IPS-11a (cell line): ENCODE measurements around the gene SERPINB10.

Experiments used
- H3K4me3 ChIP-seq: one replicate; pipeline ENCODE4 v1.5.1; 2013; ENCODE audit warnings: low read depth, low read length, control low read depth

SERPINB10 gene

GRCh38 chr18:63907664-63908063 is at the start of gene SERPINB10:
Gene SERPINB10, plus strand, starts transcription at chr18:63907958. Its CDS starts 7,553 bp downstream, at chr18:63915511.
- no peak within 1 kb of the TSS for H3K4me3 ChIP-seq

GRCh38 chr18:63858456-63858855 is 49.3 kb upstream of the SERPINB10 start:
- no peak overlapping the region for H3K4me3 ChIP-seq

GRCh38 chr18:63859781-63860475 is 47.8 kb upstream of the SERPINB10 start:
- no peak overlapping the region for H3K4me3 ChIP-seq

- no peak overlapping the region for H3K4me3 ChIP-seq
These were observed 47.2 kb upstream of the SERPINB10 start for GRCh38 chr18:63860531-63860930.

- H3K4me3 ChIP-seq, result no peak overlapping the region
These were observed 40.2 kb upstream of the SERPINB10 start for GRCh38 chr18:63867368-63868125.

- no peak overlapping the region for H3K4me3 ChIP-seq
These were observed 39.2 kb upstream of the SERPINB10 start for GRCh38 chr18:63868546-63868945.

GRCh38 chr18:63869374-63869773 is 38.4 kb upstream of the SERPINB10 start:
- H3K4me3 ChIP-seq, result no peak overlapping the region

GRCh38 chr18:63869851-63870250 is 37.9 kb upstream of the SERPINB10 start:
- no peak overlapping the region for H3K4me3 ChIP-seq

GRCh38 chr18:63871836-63872235 is 35.9 kb upstream of the SERPINB10 start:
- H3K4me3 ChIP-seq, result no peak overlapping the region

- H3K4me3 ChIP-seq, result no peak overlapping the region
These were observed 35.2 kb upstream of the SERPINB10 start for GRCh38 chr18:63872586-63872985.

- H3K4me3 ChIP-seq, result no peak overlapping the region
These were observed 29.4 kb upstream of the SERPINB10 start for GRCh38 chr18:63878343-63878742.

GRCh38 chr18:63878925-63879324 is 28.8 kb upstream of the SERPINB10 start:
- H3K4me3 ChIP-seq, result no peak overlapping the region

GRCh38 chr18:63879709-63880108 is 28.0 kb upstream of the SERPINB10 start:
- no peak overlapping the region for H3K4me3 ChIP-seq

- no peak overlapping the region for H3K4me3 ChIP-seq
These were observed 25.9 kb upstream of the SERPINB10 start for GRCh38 chr18:63881851-63882250.

- H3K4me3 ChIP-seq, result no peak overlapping the region
These were observed 25.2 kb upstream of the SERPINB10 start for GRCh38 chr18:63882333-63883141.

GRCh38 chr18:63883617-63884016 is 24.1 kb upstream of the SERPINB10 start:
- no peak overlapping the region for H3K4me3 ChIP-seq

GRCh38 chr18:63887424-63887823 is 20.3 kb upstream of the SERPINB10 start, which contains the start of gene SERPINB2:
Gene SERPINB2, plus strand, starts transcription at chr18:63887705. Its CDS starts 3,740 bp downstream, at chr18:63891445.
- H3K4me3 ChIP-seq, result no peak within 1 kb of the TSS

GRCh38 chr18:63888470-63889190 is 19.1 kb upstream of the SERPINB10 start:
- H3K4me3 ChIP-seq, result no peak overlapping the region

- no peak overlapping the region for H3K4me3 ChIP-seq
These were observed 18.1 kb upstream of the SERPINB10 start for GRCh38 chr18:63889626-63890025.

- no peak overlapping the region for H3K4me3 ChIP-seq
These were observed 17.4 kb upstream of the SERPINB10 start for GRCh38 chr18:63890237-63890949.
